HepG2 (cell line): ENCODE data around the gene EFNA3. TPM values are rescaled to one million over a fixed set of nuclear protein-coding genes. Genes with fewer than 3 reads are reported as not detected.

Experiments
- DPF2 ChIP-seq: sonication (generic); formaldehyde crosslinking; IDR thresholded peaks from 2 replicates; pipeline ENCODE4 v1.4.0; 2020; ENCODE audit warnings: mild to moderate bottlenecking, low read depth, missing genetic modification reagents, borderline replicate concordance
- HOXA5 ChIP-seq: sonication (generic); formaldehyde crosslinking; IDR thresholded peaks from 2 replicates; pipeline ENCODE4 v1.4.0; 2020; ENCODE audit warnings: missing genetic modification reagents
- NFKBIZ ChIP-seq: IDR thresholded peaks from 2 replicates; pipeline ENCODE4 v1.6.1; 2018; ENCODE audit warnings: missing genetic modification reagents, missing compliant biosample characterization
- RBM22 ChIP-seq: fragments of 200-400 bp; formaldehyde crosslinking; optimal IDR thresholded peaks from 2 replicates; pipeline ENCODE3; 2017; ENCODE audit warnings: mild to moderate bottlenecking, low read length, moderate library complexity
- ZBTB33 ChIP-seq: sonication (generic); formaldehyde crosslinking; IDR thresholded peaks from 2 replicates; pipeline ENCODE4 v1.4.0; 2020; ENCODE audit warnings: missing genetic modification reagents
- ZBTB40 ChIP-seq, 2 experiments: fragments of 450-650 bp in 1 of 2; sonication (generic) in 1 of 2; formaldehyde crosslinking in 1 of 2; IDR thresholded peaks; 2 replicates each; pipeline versions ENCODE4 v1.6.1 to v1.8.0; 2016 to 2022; ENCODE audit warnings: antibody characterized with exemption in 1 of 2, mild to moderate bottlenecking in 1 of 2, missing genetic modification reagents in 1 of 2
- ZBTB49 ChIP-seq: sonication (generic); formaldehyde crosslinking; IDR thresholded peaks from 2 replicates; pipeline ENCODE4 v1.4.0; 2020; ENCODE audit warnings: missing genetic modification reagents, borderline replicate concordance
- ZMAT5 ChIP-seq: sonication (generic); formaldehyde crosslinking; IDR thresholded peaks from 2 replicates; pipeline ENCODE4 v1.5.0; 2020; ENCODE audit warnings: mild to moderate bottlenecking, low read depth, missing genetic modification reagents, borderline replicate concordance
- ZNF263 ChIP-seq: sonication (generic); formaldehyde crosslinking; IDR thresholded peaks from 2 replicates; pipeline ENCODE4 v1.4.0; 2020; ENCODE audit warnings: missing genetic modification reagents
- ZNF672 ChIP-seq: sonication (generic); formaldehyde crosslinking; IDR thresholded peaks from 2 replicates; pipeline ENCODE4 v1.8.1; 2022; ENCODE audit warnings: missing genetic modification reagents
- ZNF720 ChIP-seq: sonication (generic); formaldehyde crosslinking; IDR thresholded peaks from 2 replicates; pipeline ENCODE4 v1.4.0; 2020; ENCODE audit warnings: missing genetic modification reagents
- polyA plus RNA-seq, 8 experiments: library from polyadenylated mRNA; depleted of rRNA in 3 of 8; stranded (reverse) in 7 of 8; unstranded in 1 of 8; fragments of >200 nt; fragmentation: Illumina TruSeq in 4 of 8; extraction: Trizol in 4 of 8; gene quantifications; 2 replicates each; pipeline versions ENCODE4 v1.2.1 to v1.2.3, GENCODE V29; 2011 to 2016; ENCODE audit warnings: low read depth in 4 of 8, missing spikeins in 1 of 8, mixed read lengths in 1 of 8; ENCODE audit not compliant: insufficient read depth in 1 of 8
- total RNA-seq, 5 experiments: library from RNA; depleted of rRNA; stranded (reverse); fragments of >200 nt; fragmentation: Illumina TruSeq; extraction: Trizol; gene quantifications; 2 replicates each; pipeline ENCODE4 v1.2.3, GENCODE V29; 2016; ENCODE audit warnings: low read depth in 1 of 5

Gene EFNA3
- total and polyA plus RNA-seq, 2 of the 13 experiments (the other 11 are each of a cell fraction or from before 2014, with no cell fraction given), result 1.0 to 5.7 TPM

GRCh38 chr1:155125946-155126555 is 47.4 kb downstream of the EFNA3 start (continued):
- TF ChIP-seq ZNF263 (CRISPR knock-in tag) (peak; percentile 95), ZMAT5 (CRISPR knock-in tag) (no peak), DPF2 (CRISPR knock-in tag) (peak; percentile 61; the same call in 1 of the 2 replicates), ZBTB49 (CRISPR knock-in tag) (peak; percentile 72; the same call in 1 of the 2 replicates), NFKBIZ (CRISPR knock-in tag) (peak; percentile 95), ZBTB40 (IDR thresholded peaks at IDR 0.05) (no peak), ZBTB40 (CRISPR knock-in tag; IDR thresholded peaks at IDR 0.05) (peak; percentile 95), RBM22 (peak; percentile 13), ZNF672 (CRISPR knock-in tag) (peak; percentile 85; the same call in 1 of the 2 replicates), ZNF720 (CRISPR knock-in tag) (no peak), HOXA5 (peak; percentile 50; the same call in 1 of the 2 replicates), ZBTB33 (CRISPR knock-in tag) (0 out of 2 replicates have a peak, but pooled peaks have one; percentile 67)
